Aorta (tissue), 5 donors: Measurements from ENCODE around the gene COL4A2. TPM values are rescaled to one million over a fixed set of nuclear protein-coding genes. Genes with fewer than 3 reads are reported as not detected.
A peak's percentile ranks its signal among the peaks of the same experiment; 100 is the strongest.

Experiments used
- ATAC-seq: fragments of 200-7000 bp; cut with Tn5 transposase; one replicate; pipeline ENCODE4 v1.9.1; 2022; ENCODE audit warnings: moderate library complexity; ENCODE audit not compliant: low FRiP score
- DNase-seq, 2 donors: peaks; one replicate each; pipeline ENCODE4 v3.0.0-alpha.2; 2020
- H3K27ac ChIP-seq, 2 donors: one replicate each; pipeline ENCODE4 v1.5.1; 2013; ENCODE audit warnings: low read length in 2 of 2, mild to moderate bottlenecking in 2 of 2, moderate library complexity in 2 of 2, control low read depth in 1 of 2, inconsistent platforms in 1 of 2, low read depth in 1 of 2
- H3K27me3 ChIP-seq, 2 donors: one replicate each; pipeline ENCODE4 v1.6.1; 2013; ENCODE audit warnings: control low read depth in 1 of 2, low read length in 1 of 2, mild to moderate bottlenecking in 1 of 2, moderate library complexity in 1 of 2; ENCODE audit not compliant: insufficient read depth in 2 of 2, control insufficient read depth in 1 of 2
- H3K36me3 ChIP-seq, 2 donors: one replicate each; pipeline ENCODE4 v1.6.1; 2013; ENCODE audit warnings: control low read depth in 1 of 2, low read length in 1 of 2, mild to moderate bottlenecking in 1 of 2; ENCODE audit not compliant: insufficient read depth in 2 of 2, control insufficient read depth in 1 of 2
- H3K4me1 ChIP-seq, 2 donors: one replicate each; pipeline ENCODE4 v1.6.1; 2013; ENCODE audit warnings: low read length in 2 of 2, control low read depth in 1 of 2, mild to moderate bottlenecking in 1 of 2, moderate library complexity in 1 of 2; ENCODE audit not compliant: insufficient read depth in 2 of 2, control insufficient read depth in 1 of 2
- H3K4me3 ChIP-seq, 2 donors: one replicate each; pipeline ENCODE4 v1.5.1; 2013; ENCODE audit warnings: low read length in 2 of 2, control low read depth in 1 of 2, mild to moderate bottlenecking in 1 of 2
- H3K9me3 ChIP-seq: one replicate; pipeline ENCODE4 v1.6.1; 2013; ENCODE audit warnings: mild to moderate bottlenecking, low read length; ENCODE audit not compliant: control insufficient read depth
- WGBS, 2 donors: extraction: QIAGEN DNeasy Blood & Tissue Kit; methylation state at CpG; one replicate each; pipeline ENCODE4 v1.1.7; 2013; 5-methylcytosine and 5-hydroxymethylcytosine counted together
- intact Hi-C, 2 donors: fragments of 100-400 bp; cut with DNase I; formaldehyde crosslinking; loops; one replicate each; pipeline versions ENCODE4 v1.14.2 to v1.15.0; 2022
- polyA plus RNA-seq, 2 donors: library from polyadenylated mRNA; stranded (reverse); fragments of 200-250 nt; gene quantifications; one replicate each; pipeline ENCODE4 v1.2.3, GENCODE V29; 2013
- total RNA-seq, 2 donors: library from RNA; stranded (reverse); fragmentation: NEBNext Ultra II Directional; extraction: Animal tissue kit (Norgen Biotek cat#: 25700); gene quantifications; one replicate each; pipeline ENCODE4 v1.2.1, GENCODE V29; 2021
- donor health status: healthy with polysubstance abuse.
- donor health status: Bipolar disorder and iron deficiency.
- donor health status: DM: no; HTN: no; CAD: no.
- donor health status: DM: no; HTN: no; CAD: no.
- donor health status: DM: yes; HTN: yes; CAD: no.

The COL4A2 gene
- total and polyA plus RNA-seq, 4 donors, result 117 to 1,110 (median 681) TPM

DNA sequence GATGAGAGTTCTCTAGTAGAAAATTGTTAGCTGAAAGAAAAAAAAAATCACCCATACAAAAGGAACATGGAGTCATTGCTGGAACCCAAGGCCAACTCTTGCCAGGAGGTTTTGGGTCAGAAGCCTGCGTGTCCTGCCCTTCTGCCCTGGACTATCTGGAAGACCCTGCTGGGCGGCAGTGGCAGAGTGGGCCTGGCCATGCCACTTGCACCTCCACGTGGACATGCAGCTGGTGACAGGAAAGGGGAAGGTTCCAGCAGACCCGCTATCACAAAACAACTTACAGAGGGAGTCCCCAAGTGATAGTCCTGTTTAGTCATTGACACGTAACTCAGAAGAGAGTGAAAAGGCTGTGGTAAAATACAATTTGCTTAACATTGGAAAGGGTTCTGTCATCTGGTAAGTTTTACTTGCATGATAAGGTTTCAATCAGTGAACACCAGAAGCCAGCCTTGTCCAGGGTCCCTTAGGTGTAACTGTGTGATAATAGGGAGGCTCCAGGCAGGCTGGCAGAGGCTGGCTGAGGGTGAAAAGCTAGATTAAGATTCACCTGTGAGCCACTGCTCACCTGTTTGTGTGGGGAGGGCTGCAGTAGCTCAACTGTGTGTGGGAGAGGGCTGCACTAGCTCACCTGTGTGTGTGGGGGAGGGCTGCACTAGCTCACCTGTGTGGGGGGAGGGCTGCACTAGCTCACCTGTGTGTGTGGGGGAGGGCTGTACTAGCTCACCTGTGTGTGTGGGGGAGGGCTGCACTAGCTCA, 47.8 kb downstream of the COL4A2 start:
- Histone ChIP-seq H3K36me3 (no peaks in the 10 kb centered on the region), H3K27ac (peak overlapping the region in 1 of 2 donors; percentile 65), H3K27me3 (no peaks in the 10 kb centered on the region), H3K9me3 (no peaks in the 10 kb centered on the region), H3K4me3 (no peak overlapping the region), H3K4me1 (peaks cover 1 to 3% of the 10 kb centered on the region in 2 donors)
- ATAC-seq (no peak), DNase-seq (no peak)
- intact Hi-C loops, result no loop called here
- WGBS, 2 donors, result 63 to 75% methylated on average over 5 of the region's 5 CpGs

DNA sequence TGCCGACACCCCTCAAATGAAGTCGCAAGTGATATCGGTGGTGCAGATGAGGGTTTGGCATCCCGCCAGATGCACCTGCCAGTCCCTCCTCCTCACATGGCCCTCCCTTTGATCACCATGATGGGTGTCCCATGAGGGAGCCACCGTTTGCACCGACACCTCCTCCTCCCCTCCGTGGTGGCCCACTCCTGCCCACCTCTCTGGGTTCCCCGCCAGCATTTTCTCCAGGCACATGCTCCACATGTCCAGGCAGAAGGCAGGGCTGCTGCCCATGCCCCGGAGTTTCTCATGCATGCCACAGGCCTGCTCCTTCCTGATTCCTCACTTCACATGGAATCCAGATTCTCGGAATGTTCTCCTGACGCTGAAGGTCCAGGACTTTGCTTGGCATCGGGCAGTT, 49.3 kb downstream of the COL4A2 start:
- no peaks in the 10 kb centered on the region for H3K36me3 ChIP-seq
- H3K9me3 ChIP-seq, result no peaks in the 10 kb centered on the region
- peak overlapping the region in 1 of 2 donors; percentile 33 for H3K27ac ChIP-seq
- peak in 1 of 2 donors; percentile 59 for DNase-seq
- no peaks in the 10 kb centered on the region for H3K27me3 ChIP-seq
- WGBS, 2 donors, result 30% methylated on average over 12 of the region's 12 CpGs
- intact Hi-C loops, result no loop called here
- H3K4me3 ChIP-seq, result no peak overlapping the region
- H3K4me1 ChIP-seq, result peaks cover 1 to 3% of the 10 kb centered on the region in 2 donors
- ATAC-seq, result peak; percentile 16

DNA sequence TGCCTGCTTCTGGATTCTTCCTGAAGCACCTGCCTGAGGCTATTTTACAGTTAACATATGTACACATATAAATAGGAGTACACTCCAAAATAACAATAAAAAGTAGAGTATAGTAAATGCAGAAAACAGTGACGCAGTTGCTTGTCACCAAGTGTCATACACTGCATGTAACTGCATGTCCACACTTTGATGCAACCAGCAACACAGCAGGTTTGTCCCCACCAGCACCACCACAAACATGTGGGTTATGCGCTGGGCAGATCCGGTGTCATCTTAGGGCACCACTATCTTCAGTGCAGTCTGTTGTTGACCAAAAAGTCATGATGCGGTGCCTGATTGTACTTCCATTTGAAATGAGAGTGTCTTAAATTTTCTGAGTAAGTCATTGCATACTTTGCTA, 51.3 kb downstream of the COL4A2 start:
- peaks cover 0 to 8% of the 10 kb centered on the region in 2 donors for H3K4me1 ChIP-seq
- DNase-seq (no peak), ATAC-seq (no peak)

DNA sequence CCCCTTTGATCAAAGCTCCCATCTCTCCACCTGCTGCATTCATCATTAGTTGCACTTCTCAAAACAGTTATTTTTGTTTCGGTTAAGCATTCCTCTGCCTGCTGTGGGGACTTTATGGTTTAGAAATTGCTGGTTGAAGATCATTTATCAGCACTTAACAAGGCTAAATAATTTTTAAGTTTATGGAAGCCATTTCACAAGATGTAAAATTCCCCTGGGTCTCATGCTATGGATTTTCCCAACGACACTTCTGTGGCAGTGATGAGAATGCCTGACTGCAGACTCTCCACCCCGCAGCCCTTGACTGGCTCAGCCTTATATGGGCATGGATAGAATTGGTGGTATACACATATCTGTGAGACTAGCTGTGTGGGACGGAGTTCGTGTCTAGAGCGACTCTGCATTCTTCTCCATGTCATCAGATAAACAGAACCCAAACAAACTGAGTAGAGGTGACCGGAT, 52.8 kb downstream of the COL4A2 start:
- no peaks in the 10 kb centered on the region for H3K27me3 ChIP-seq
- H3K36me3 ChIP-seq, result no peaks in the 10 kb centered on the region
- ATAC-seq, result peak; percentile 14
- no peak overlapping the region for H3K4me3 ChIP-seq
- no peaks in the 10 kb centered on the region for H3K9me3 ChIP-seq
- 12 to 14% methylated on average over 7 of the region's 7 CpGs for WGBS, 2 donors
- intact Hi-C loops, result loop anchor here (5.0 to 10.0 kb wide), 2 partner anchors 52 to 55 kb away; no protein-coding TSS in a partner anchor
- H3K27ac ChIP-seq, result peak overlapping the region; percentile 75 to 92
- H3K4me1 ChIP-seq, result peaks cover 0 to 10% of the 10 kb centered on the region in 2 donors
- no peak for DNase-seq

More for the DNA sequence above, 51.3 kb downstream of the COL4A2 start:
- H3K27ac ChIP-seq, result no peak overlapping the region
- H3K9me3 ChIP-seq, result no peaks in the 10 kb centered on the region
- no peaks in the 10 kb centered on the region for H3K27me3 ChIP-seq
- H3K36me3 ChIP-seq, result no peaks in the 10 kb centered on the region
- WGBS, 2 donors, result 93 to 96% methylated on average over 4 of the region's 4 CpGs
- intact Hi-C loops, result no loop called here
- no peak overlapping the region for H3K4me3 ChIP-seq

DNA sequence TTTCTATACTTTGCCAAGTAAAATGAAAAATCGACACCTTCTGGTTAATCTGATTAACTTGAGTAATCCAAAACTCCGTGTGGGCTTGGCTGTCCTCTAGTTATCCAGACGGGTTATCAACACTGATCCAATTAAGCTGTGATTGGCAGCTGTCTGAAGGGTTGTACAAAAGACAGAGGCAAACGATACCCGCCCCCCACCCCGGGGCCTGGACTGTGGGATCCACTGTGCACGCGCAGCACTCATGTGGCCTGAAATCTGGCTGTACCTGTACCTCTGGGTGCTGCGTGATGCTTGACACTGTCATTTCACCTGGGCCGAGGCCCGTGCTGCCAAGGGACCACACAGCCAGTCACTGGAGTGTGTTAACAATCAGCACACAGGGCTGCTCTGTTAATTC, 53.5 kb downstream of the COL4A2 start:
- no peaks in the 10 kb centered on the region for H3K27me3 ChIP-seq
- no peak overlapping the region for H3K4me3 ChIP-seq
- no peak for DNase-seq
- H3K4me1 ChIP-seq, result peaks cover 0 to 10% of the 10 kb centered on the region in 2 donors
- peak overlapping the region; percentile 64 to 92 for H3K27ac ChIP-seq
- ATAC-seq, result no peak
- WGBS, 2 donors, result 45 to 48% methylated on average over 11 of the region's 11 CpGs
- intact Hi-C loops, result loop anchor here (5.0 to 10.0 kb wide), 2 partner anchors 52 to 54 kb away; no protein-coding TSS in a partner anchor
- H3K36me3 ChIP-seq, result no peaks in the 10 kb centered on the region
- H3K9me3 ChIP-seq, result no peaks in the 10 kb centered on the region

DNA sequence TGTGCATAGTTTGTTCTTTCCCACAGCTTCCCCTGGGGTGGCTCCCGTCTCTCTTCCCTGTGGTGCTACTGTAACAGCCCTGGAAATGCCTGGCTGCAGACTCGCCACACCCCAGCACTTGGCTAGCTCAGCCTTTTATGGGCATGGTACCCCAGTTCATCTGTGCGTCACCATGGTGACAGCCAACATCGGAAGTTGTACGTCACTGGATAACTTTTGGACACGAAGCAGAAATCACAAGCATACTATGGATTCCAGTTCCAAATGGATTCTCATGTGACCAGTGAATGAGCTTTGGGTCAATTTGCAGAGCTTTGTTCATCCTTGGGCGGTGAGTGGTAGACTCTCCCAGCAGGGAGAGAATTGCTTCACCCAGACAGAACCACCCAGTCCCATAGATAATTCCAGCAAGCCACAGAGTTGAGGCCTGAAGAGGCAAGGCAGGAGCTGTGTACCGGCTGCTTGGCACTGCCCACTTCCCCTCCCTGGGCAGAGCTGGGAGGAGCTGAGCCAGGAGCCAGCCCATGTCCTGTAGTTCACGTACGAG, 54.4 kb downstream of the COL4A2 start:
- 4 to 6% methylated on average over 10 of the region's 10 CpGs for WGBS, 2 donors
- no peaks in the 10 kb centered on the region for H3K36me3 ChIP-seq
- no peak overlapping the region for H3K4me3 ChIP-seq
- peak; percentile 88 to 93 for DNase-seq
- peak; percentile 85 for ATAC-seq
- intact Hi-C loops, result loop anchor here (5.0 to 10.0 kb wide), 2 partner anchors 51 to 53 kb away; no protein-coding TSS in a partner anchor
- H3K9me3 ChIP-seq, result no peaks in the 10 kb centered on the region
- H3K27ac ChIP-seq, result peak overlapping the region; percentile 62 to 89
- H3K27me3 ChIP-seq, result no peaks in the 10 kb centered on the region
- peaks cover 0 to 10% of the 10 kb centered on the region in 2 donors for H3K4me1 ChIP-seq

DNA sequence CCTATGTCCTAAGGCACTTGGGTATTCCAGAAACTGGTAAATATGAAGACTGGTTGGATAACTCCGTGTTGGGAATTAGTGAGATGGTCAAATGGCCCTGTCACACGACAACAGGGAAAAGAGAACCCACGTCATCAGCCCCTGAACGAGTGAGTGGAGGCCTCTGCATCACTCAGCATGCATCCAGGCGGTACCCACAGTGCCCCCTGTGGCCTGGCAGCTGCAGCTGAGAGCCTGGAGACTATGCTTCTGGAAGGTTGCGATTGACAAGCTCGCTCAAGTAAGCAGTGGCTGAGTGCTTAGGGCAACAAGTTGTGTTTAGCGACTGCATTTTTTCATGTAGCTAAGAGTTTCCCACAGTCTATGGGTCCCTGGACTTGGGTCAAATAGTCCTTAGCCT, 55.9 kb downstream of the COL4A2 start:
- ATAC-seq (peak; percentile 61), DNase-seq (peak; percentile 67 to 88)
- no peaks in the 10 kb centered on the region for H3K27me3 ChIP-seq
- intact Hi-C loops, result loop anchor here (5.0 to 10.0 kb wide), 2 partner anchors 49 to 52 kb away; no protein-coding TSS in a partner anchor
- no peaks in the 10 kb centered on the region for H3K9me3 ChIP-seq
- no peaks in the 10 kb centered on the region for H3K36me3 ChIP-seq
- peaks cover 0 to 15% of the 10 kb centered on the region in 2 donors for H3K4me1 ChIP-seq
- no peak overlapping the region for H3K4me3 ChIP-seq
- 4 to 20% methylated on average over 8 of the region's 8 CpGs for WGBS, 2 donors
- peak overlapping the region; percentile 94 to 97 for H3K27ac ChIP-seq

DNA sequence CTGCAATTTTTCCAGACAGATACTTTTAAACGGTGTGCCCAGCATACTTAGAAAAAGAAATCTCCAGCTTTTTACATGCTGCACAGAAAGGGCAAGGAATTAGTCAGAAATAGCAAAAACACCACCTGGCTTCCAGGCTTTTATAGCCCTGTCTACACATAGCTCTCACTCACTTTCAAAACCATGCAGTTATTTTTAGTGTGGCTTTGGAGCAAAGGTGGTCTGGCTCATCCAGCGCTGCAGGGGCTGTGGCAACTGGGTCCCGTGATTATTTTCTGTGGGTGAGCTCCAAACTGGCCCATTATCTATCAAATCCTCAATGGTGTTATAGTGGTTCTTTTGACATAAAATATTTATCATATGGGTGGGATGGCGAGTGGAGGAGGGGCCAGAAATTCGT, 57.0 kb downstream of the COL4A2 start:
- Histone ChIP-seq H3K4me1 (peaks cover 0 to 15% of the 10 kb centered on the region in 2 donors), H3K27me3 (no peaks in the 10 kb centered on the region), H3K36me3 (no peaks in the 10 kb centered on the region), H3K9me3 (no peaks in the 10 kb centered on the region), H3K27ac (peak overlapping the region; percentile 5 to 41), H3K4me3 (no peak overlapping the region)
- no peak for DNase-seq
- intact Hi-C loops, result loop anchor here (5.0 to 10.0 kb wide), 2 partner anchors 48 to 51 kb away; no protein-coding TSS in a partner anchor
- no peak for ATAC-seq
- 28 to 36% methylated on average over 5 of the region's 5 CpGs for WGBS, 2 donors
